Measurements from ENCODE around the gene ARGLU1.

GRCh38 chr13:106521095-106521799 lies 46.7 kb downstream of the ARGLU1 start:
- TF ChIP-seq POLR2A (IDR thresholded peaks at IDR 0.05) (no peak), CTCF (IDR thresholded peaks at IDR 0.05 in 4 of 5, conservative IDR thresholded peaks at IDR 0.05 in 1 of 5) (no peak)

Measured in gastrocnemius medialis (tissue), 4 donors.